ENCODE results near the gene SRGAP2C.
"Not testable (repeated sequence)": the region's sequence is repeated elsewhere in the genome, so short reads cannot be mapped to it uniquely, and the experiment has no call there.

Gene SRGAP2C

GRCh38 chr1:121417325-121417923 lies 232.6 kb downstream of the SRGAP2C start:
- ChIA-PET CTCF (no interaction called here), POLR2A (no interaction called here)
- no peak for DNase-seq
- Histone ChIP-seq H3K4me1 (ENCODE audit: control extremely low read depth in 1 of 4, control insufficient read depth in 4 of 4, insufficient read depth in 4 of 4, low read length in 3 of 4) (no peaks in the 10 kb centered on the region), H3K27me3 (replicated peaks in 2 of 5; ENCODE audit: control insufficient read depth in 4 of 5, insufficient read depth in 5 of 5, low read length in 4 of 5) (no peaks in the 10 kb centered on the region), H3K27ac (ENCODE audit: insufficient read depth in 1 of 2, low read depth in 1 of 2, low read length in 2 of 2, poor library complexity in 1 of 2, severe bottlenecking in 2 of 2) (no peak overlapping the region), H3K36me3 (ENCODE audit: control insufficient read depth in 4 of 4, insufficient read depth in 4 of 4, low read length in 3 of 4) (no peaks in the 10 kb centered on the region), H3K4me3 (ENCODE audit: control insufficient read depth in 1 of 7, extremely low read depth in 1 of 7, insufficient read depth in 4 of 7, low read depth in 2 of 7, low read length in 6 of 7) (no peak overlapping the region), H3K9me3 (ENCODE audit: control extremely low read depth in 1 of 5, control insufficient read depth in 4 of 5, insufficient read depth in 2 of 5, low read depth in 1 of 5, low read length in 4 of 5) (no peaks in the 10 kb centered on the region)
- WGBS (ENCODE audit: insufficient coverage), result no CpG with 5 or more reads among the region's 6 CpGs

- no peak overlapping the region for H3K27ac ChIP-seq (ENCODE audit: insufficient read depth in 1 of 2, low read depth in 1 of 2, low read length in 2 of 2, poor library complexity in 1 of 2, severe bottlenecking in 2 of 2)
- no peaks in the 10 kb centered on the region for H3K36me3 ChIP-seq (ENCODE audit: control insufficient read depth in 4 of 4, insufficient read depth in 4 of 4, low read length in 3 of 4)
- H3K4me1 ChIP-seq (ENCODE audit: control extremely low read depth in 1 of 4, control insufficient read depth in 4 of 4, insufficient read depth in 4 of 4, low read length in 3 of 4), result no peaks in the 10 kb centered on the region
- DNase-seq, result no peak
- 44% methylated on average over 3 of the region's 15 CpGs for WGBS (ENCODE audit: insufficient coverage)
- POLR2A ChIA-PET, result no interaction called here
- CTCF ChIA-PET, result no interaction called here
- H3K4me3 ChIP-seq (ENCODE audit: control insufficient read depth in 1 of 7, extremely low read depth in 1 of 7, insufficient read depth in 4 of 7, low read depth in 2 of 7, low read length in 6 of 7), result no peak overlapping the region
- H3K9me3 ChIP-seq (ENCODE audit: control extremely low read depth in 1 of 5, control insufficient read depth in 4 of 5, insufficient read depth in 2 of 5, low read depth in 1 of 5, low read length in 4 of 5), result no peaks in the 10 kb centered on the region
- no peaks in the 10 kb centered on the region for H3K27me3 ChIP-seq (replicated peaks in 2 of 5; ENCODE audit: control insufficient read depth in 4 of 5, insufficient read depth in 5 of 5, low read length in 4 of 5)
Observed at GRCh38 chr1:121418369-121419049, 233.7 kb downstream of the SRGAP2C start.

DNA sequence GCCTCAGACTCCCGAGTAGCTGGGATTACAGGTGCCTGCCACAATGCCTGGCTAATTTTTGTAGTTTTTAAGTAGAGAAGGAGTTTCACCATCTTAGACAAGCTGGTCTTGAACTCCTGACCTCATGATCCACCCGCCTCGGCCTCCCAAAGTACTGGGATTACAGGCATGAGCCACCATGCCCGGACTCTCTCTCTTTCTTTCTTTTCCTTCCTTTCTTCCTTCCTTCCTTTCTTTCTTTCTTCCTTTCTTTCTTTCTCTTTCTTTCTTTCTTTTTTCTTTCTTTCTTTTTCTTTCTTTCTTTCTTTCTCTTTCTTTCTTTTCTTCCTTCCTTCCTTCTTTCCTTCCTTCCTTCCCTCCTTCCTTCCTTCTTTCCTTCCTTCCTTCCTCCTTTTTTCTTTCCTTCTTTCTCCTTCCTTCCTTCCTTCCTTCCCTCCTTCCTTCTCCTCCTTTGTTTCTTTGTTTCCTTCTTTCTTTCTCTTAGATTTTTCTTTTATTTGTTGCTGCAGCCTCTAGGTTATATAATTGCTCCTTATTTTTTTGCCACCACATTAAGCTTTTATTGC lies 234.4 kb downstream of the SRGAP2C start:
- DNase-seq; H3K4me1 ChIP-seq (ENCODE audit: control extremely low read depth in 1 of 4, control insufficient read depth in 4 of 4, insufficient read depth in 4 of 4, low read length in 3 of 4); H3K36me3 ChIP-seq (ENCODE audit: control insufficient read depth in 4 of 4, insufficient read depth in 4 of 4, low read length in 3 of 4); CTCF ChIA-PET; H3K9me3 ChIP-seq (ENCODE audit: control extremely low read depth in 1 of 5, control insufficient read depth in 4 of 5, insufficient read depth in 2 of 5, low read depth in 1 of 5, low read length in 4 of 5); H3K4me3 ChIP-seq (ENCODE audit: control insufficient read depth in 1 of 7, extremely low read depth in 1 of 7, insufficient read depth in 4 of 7, low read depth in 2 of 7, low read length in 6 of 7); POLR2A ChIA-PET; H3K27me3 ChIP-seq (replicated peaks in 2 of 5; ENCODE audit: control insufficient read depth in 4 of 5, insufficient read depth in 5 of 5, low read length in 4 of 5); H3K27ac ChIP-seq (ENCODE audit: insufficient read depth in 1 of 2, low read depth in 1 of 2, low read length in 2 of 2, poor library complexity in 1 of 2, severe bottlenecking in 2 of 2): not testable (repeated sequence)
- WGBS (ENCODE audit: insufficient coverage), result 100% methylated on average over 4 of the region's 4 CpGs

DNA sequence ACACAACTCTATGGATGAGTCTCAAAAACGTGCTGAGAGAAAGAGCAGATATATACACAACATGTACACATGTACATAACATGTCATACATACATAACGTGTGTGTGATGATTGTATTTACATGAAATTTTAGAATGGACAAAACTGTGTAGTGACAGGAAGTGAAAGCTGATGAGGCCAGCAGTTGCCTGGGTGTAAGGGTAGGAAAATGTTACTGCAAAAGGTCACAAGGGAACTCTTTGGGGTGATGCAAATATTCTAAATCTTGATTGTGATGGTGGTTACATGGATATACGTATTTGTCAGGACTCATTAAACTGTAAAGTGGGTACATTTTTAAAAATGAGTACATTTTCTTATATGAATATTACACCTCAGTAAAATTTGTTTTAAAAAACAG lies 236.7 kb downstream of the SRGAP2C start:
- H3K4me1 ChIP-seq (ENCODE audit: control extremely low read depth in 1 of 4, control insufficient read depth in 4 of 4, insufficient read depth in 4 of 4, low read length in 3 of 4); H3K36me3 ChIP-seq (ENCODE audit: control insufficient read depth in 4 of 4, insufficient read depth in 4 of 4, low read length in 3 of 4); H3K27ac ChIP-seq (ENCODE audit: insufficient read depth in 1 of 2, low read depth in 1 of 2, low read length in 2 of 2, poor library complexity in 1 of 2, severe bottlenecking in 2 of 2); H3K27me3 ChIP-seq (replicated peaks in 2 of 5; ENCODE audit: control insufficient read depth in 4 of 5, insufficient read depth in 5 of 5, low read length in 4 of 5); H3K4me3 ChIP-seq (ENCODE audit: control insufficient read depth in 1 of 7, extremely low read depth in 1 of 7, insufficient read depth in 4 of 7, low read depth in 2 of 7, low read length in 6 of 7); DNase-seq; POLR2A ChIA-PET; H3K9me3 ChIP-seq (ENCODE audit: control extremely low read depth in 1 of 5, control insufficient read depth in 4 of 5, insufficient read depth in 2 of 5, low read depth in 1 of 5, low read length in 4 of 5): not testable (repeated sequence)
- WGBS (ENCODE audit: insufficient coverage), result no CpG with 5 or more reads among the region's 3 CpGs
- CTCF ChIA-PET, result interaction anchor here (1.2 kb wide), 1 partner anchor 8 kb away, joined by 3 read pairs; no protein-coding TSS in a partner anchor

DNA sequence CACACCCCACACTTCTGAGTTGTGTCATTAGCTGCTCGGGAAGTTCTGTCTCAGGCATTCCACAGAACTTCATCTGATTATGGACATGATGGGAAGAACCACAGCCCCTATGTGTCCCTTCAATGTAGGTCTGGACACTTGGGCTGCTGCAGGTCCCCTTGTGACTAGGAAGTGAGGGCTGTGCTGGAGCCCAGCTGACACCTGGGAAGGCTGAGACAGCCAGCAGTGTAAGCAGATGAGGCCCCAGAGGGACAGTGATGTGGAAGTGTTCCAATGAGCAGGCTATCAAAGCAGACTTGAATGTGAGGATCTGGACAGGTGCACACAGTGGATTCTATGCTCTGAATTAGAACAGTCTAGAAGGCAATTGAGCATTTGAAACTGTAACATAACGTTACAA lies 239.2 kb downstream of the SRGAP2C start:
- DNase-seq; H3K4me1 ChIP-seq (ENCODE audit: control extremely low read depth in 1 of 4, control insufficient read depth in 4 of 4, insufficient read depth in 4 of 4, low read length in 3 of 4); H3K4me3 ChIP-seq (ENCODE audit: control insufficient read depth in 1 of 7, extremely low read depth in 1 of 7, insufficient read depth in 4 of 7, low read depth in 2 of 7, low read length in 6 of 7); H3K27ac ChIP-seq (ENCODE audit: insufficient read depth in 1 of 2, low read depth in 1 of 2, low read length in 2 of 2, poor library complexity in 1 of 2, severe bottlenecking in 2 of 2); H3K27me3 ChIP-seq (replicated peaks in 2 of 5; ENCODE audit: control insufficient read depth in 4 of 5, insufficient read depth in 5 of 5, low read length in 4 of 5); CTCF ChIA-PET; H3K9me3 ChIP-seq (ENCODE audit: control extremely low read depth in 1 of 5, control insufficient read depth in 4 of 5, insufficient read depth in 2 of 5, low read depth in 1 of 5, low read length in 4 of 5); H3K36me3 ChIP-seq (ENCODE audit: control insufficient read depth in 4 of 4, insufficient read depth in 4 of 4, low read length in 3 of 4); POLR2A ChIA-PET: not testable (repeated sequence)
- 100% methylated on average over 1 of the region's 2 CpGs for WGBS (ENCODE audit: insufficient coverage)

GRCh38 chr1:121433517-121433916 lies 248.7 kb downstream of the SRGAP2C start:
- H3K4me3 ChIP-seq (ENCODE audit: control insufficient read depth in 1 of 7, extremely low read depth in 1 of 7, insufficient read depth in 4 of 7, low read depth in 2 of 7, low read length in 6 of 7); H3K27ac ChIP-seq (ENCODE audit: insufficient read depth in 1 of 2, low read depth in 1 of 2, low read length in 2 of 2, poor library complexity in 1 of 2, severe bottlenecking in 2 of 2); DNase-seq; H3K36me3 ChIP-seq (ENCODE audit: control insufficient read depth in 4 of 4, insufficient read depth in 4 of 4, low read length in 3 of 4); H3K4me1 ChIP-seq (ENCODE audit: control extremely low read depth in 1 of 4, control insufficient read depth in 4 of 4, insufficient read depth in 4 of 4, low read length in 3 of 4); H3K9me3 ChIP-seq (ENCODE audit: control extremely low read depth in 1 of 5, control insufficient read depth in 4 of 5, insufficient read depth in 2 of 5, low read depth in 1 of 5, low read length in 4 of 5); H3K27me3 ChIP-seq (replicated peaks in 2 of 5; ENCODE audit: control insufficient read depth in 4 of 5, insufficient read depth in 5 of 5, low read length in 4 of 5); POLR2A ChIA-PET; CTCF ChIA-PET: not testable (repeated sequence)
- WGBS (ENCODE audit: insufficient coverage), result no CpG with 5 or more reads among the region's 2 CpGs

- WGBS (ENCODE audit: insufficient coverage), result no CpG with 5 or more reads among the region's 3 CpGs
- H3K4me1 ChIP-seq (ENCODE audit: control extremely low read depth in 1 of 4, control insufficient read depth in 4 of 4, insufficient read depth in 4 of 4, low read length in 3 of 4); H3K9me3 ChIP-seq (ENCODE audit: control extremely low read depth in 1 of 5, control insufficient read depth in 4 of 5, insufficient read depth in 2 of 5, low read depth in 1 of 5, low read length in 4 of 5); H3K36me3 ChIP-seq (ENCODE audit: control insufficient read depth in 4 of 4, insufficient read depth in 4 of 4, low read length in 3 of 4); DNase-seq; CTCF ChIA-PET; H3K4me3 ChIP-seq (ENCODE audit: control insufficient read depth in 1 of 7, extremely low read depth in 1 of 7, insufficient read depth in 4 of 7, low read depth in 2 of 7, low read length in 6 of 7); POLR2A ChIA-PET; H3K27me3 ChIP-seq (replicated peaks in 2 of 5; ENCODE audit: control insufficient read depth in 4 of 5, insufficient read depth in 5 of 5, low read length in 4 of 5); H3K27ac ChIP-seq (ENCODE audit: insufficient read depth in 1 of 2, low read depth in 1 of 2, low read length in 2 of 2, poor library complexity in 1 of 2, severe bottlenecking in 2 of 2): not testable (repeated sequence)
Observed at GRCh38 chr1:121438862-121439261, 254.1 kb downstream of the SRGAP2C start.

All from common myeloid progenitor, CD34-positive (primary cell).